GM21529 (cell line): ENCODE data around the gene MARS1.
A peak's percentile ranks its signal among the peaks of the same experiment; 100 is the strongest.

Source experiments
- ATAC-seq: cut with Tn5 transposase; IDR thresholded peaks from one replicate; pipeline ENCODE4 v1.9.1; 2021; ENCODE audit not compliant: unreplicated experiment

Gene MARS1

GRCh38 chr12:57470970-57471656, 16.8 kb upstream of the MARS1 start:
- no peak for ATAC-seq

GRCh38 chr12:57471661-57472060, 16.2 kb upstream of the MARS1 start:
- ATAC-seq, result no peak

GRCh38 chr12:57472391-57472790, 15.5 kb upstream of the MARS1 start:
- ATAC-seq, result no peak

- no peak for ATAC-seq
Measured at GRCh38 chr12:57473392-57473791, 14.5 kb upstream of the MARS1 start.

GRCh38 chr12:57473886-57474285, 14.0 kb upstream of the MARS1 start:
- ATAC-seq, result no peak

GRCh38 chr12:57474430-57474829, 13.4 kb upstream of the MARS1 start:
- ATAC-seq, result no peak

- ATAC-seq, result no peak
Measured at GRCh38 chr12:57474862-57475261, 13.0 kb upstream of the MARS1 start.

GRCh38 chr12:57475271-57476161, 12.4 kb upstream of the MARS1 start:
- peak; percentile 11 for ATAC-seq

GRCh38 chr12:57476162-57476992, 11.5 kb upstream of the MARS1 start:
- peak; percentile 48 for ATAC-seq

- ATAC-seq, result no peak
Measured at GRCh38 chr12:57476993-57477709, 10.7 kb upstream of the MARS1 start.

GRCh38 chr12:57477710-57478681, 9.9 kb upstream of the MARS1 start:
- peak; percentile 43 for ATAC-seq

GRCh38 chr12:57479043-57479375, 8.9 kb upstream of the MARS1 start:
- ATAC-seq, result no peak

- peak; percentile 28 for ATAC-seq
Measured at GRCh38 chr12:57479376-57480115, 8.3 kb upstream of the MARS1 start, which contains the start of gene ARHGAP9. TSS of gene ARHGAP9 (minus strand) at chr12:57479866. CDS start at chr12:57479406, 460 bp downstream.

GRCh38 chr12:57481671-57482070, 6.2 kb upstream of the MARS1 start:
- no peak for ATAC-seq

- no peak for ATAC-seq
Measured at GRCh38 chr12:57483466-57483865, 4.4 kb upstream of the MARS1 start.

GRCh38 chr12:57485695-57486094, 2.2 kb upstream of the MARS1 start:
- ATAC-seq, result no peak

GRCh38 chr12:57487055-57487596, 742 bp upstream of the MARS1 start:
- no peak for ATAC-seq

GRCh38 chr12:57488402-57489156, 711 bp downstream of the MARS1 start:
- no peak for ATAC-seq
